ENCODE measurements around the gene ATP11A.

Gene ATP11A

DNA sequence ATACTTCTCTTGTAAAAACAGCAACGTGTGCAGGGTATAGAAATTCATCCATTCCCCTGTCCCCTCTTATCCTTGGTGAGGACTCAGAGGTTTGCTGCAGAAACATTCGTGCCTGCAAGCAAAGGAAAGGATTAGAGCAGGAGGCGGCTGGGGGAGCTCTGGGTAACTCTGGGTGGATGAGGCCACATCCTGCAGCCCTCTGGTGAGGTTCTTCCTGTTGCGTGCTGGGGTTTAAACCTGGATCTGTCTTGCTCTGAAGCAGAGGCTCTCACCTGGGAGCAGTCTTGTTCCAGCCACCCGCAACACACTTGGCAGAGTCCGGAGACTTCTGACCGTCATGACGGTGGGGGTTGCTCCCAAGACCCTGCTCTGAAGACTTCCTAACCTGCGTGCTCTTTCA is 69.2 kb downstream of the ATP11A start:
- no peak for DNase-seq (ENCODE audit: low spot score)

DNA sequence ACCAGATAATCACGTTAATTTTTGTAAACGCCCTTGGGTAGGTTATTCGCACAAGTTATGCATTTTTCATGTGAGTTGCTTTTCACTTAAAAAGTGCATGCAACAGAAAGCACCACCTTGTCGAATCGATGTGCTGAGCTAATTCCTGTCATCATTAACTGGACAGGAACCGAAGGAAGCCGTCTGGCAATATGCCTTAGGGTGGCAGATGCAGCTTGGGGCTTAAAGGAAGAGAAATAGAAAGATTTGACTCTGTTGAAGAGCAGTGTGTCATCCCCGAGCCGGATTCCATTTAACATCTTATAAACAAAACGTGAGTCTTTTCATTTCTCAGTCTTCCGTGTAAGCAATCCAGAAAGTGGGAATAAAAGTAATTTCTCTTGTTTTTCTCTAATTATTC is 70.0 kb downstream of the ATP11A start:
- DNase-seq (ENCODE audit: low spot score): no peak

DNA sequence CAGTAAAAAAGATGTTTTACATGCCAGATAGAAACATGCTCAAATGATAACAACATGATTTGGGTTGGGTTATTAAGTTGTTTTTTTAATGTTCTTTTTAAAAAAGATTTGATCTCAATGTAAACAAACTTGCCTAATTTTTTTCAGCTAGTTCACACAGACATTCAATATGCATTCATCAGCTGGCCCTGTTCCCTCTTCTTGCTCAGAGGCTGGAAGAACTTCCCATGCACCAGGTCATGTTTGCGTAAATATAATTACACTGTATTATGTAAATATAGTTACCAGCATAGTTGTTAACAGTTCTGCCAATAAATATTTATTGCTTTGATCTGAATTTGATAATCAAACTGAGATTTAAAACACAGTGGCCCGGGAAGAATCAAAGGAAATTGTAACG is 70.6 kb downstream of the ATP11A start:
- no peak for DNase-seq (ENCODE audit: low spot score)

DNA sequence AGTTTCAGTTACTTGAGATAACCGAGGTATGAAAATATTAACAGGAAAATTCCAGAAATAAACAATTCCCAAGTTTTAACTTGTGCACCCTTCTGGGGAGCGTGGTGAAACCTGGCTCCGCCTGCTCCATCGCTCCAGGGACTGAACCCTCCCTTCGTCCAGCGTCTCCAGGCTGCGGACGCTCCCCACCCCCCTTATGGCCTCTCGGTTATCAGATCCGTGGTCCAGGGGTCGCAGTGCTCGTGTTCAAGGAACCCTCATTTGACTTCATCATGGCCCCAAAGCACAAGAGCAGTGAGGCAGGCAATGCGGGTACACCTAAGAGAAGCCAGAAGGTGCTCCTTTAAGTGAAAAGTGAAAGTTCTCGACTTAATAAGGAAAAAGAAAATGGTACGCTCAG is 71.1 kb downstream of the ATP11A start:
- DNase-seq (ENCODE audit: low spot score): no peak

DNA sequence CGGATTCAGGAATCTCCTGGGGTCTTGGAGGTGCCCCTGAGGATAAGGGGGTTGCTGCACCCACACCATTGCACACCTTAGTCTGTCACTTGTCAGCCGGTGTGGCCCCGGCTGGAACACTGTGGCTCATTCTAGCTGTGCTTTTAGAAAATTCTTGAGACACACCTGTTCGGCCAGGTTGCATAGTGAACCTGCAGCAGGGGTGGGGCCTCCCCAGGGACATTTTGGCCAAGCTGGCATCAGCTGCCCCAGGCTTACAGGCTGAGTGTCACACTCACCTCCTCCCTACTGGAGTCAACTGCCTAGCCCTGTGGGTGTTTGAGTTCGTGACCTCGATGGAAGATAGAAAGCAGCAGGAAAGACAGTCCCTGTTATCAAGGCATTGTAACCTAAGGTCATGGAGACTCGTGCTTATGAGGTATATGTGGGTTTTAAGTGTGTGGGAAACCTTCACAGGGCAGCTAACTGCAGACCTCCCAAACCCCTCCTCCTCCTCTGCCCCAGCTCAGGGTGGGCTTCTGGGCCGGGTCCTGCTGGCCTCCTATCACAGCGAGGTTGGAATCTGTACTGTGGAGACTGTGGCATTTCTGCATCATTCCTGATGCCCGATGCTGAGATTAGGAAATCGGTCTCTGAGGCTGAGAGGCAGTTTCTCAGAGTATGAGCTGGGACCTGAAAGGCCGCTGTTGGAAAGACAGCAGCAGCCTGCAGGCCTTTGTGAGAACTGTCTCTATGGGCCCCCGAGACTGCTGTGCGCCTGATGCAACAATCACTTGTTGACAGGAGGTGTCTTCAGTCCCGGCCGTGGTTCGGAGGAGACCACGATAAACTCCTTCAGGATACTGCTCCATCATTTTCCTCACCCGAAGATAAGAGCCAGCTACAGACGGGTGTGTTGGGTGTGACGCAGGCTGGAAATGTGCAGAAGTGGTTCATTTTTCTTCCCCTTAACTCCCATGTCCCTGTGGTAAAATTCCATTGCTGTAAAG is 72.2 kb downstream of the ATP11A start:
- DNase-seq (ENCODE audit: low spot score): no peak

DNA sequence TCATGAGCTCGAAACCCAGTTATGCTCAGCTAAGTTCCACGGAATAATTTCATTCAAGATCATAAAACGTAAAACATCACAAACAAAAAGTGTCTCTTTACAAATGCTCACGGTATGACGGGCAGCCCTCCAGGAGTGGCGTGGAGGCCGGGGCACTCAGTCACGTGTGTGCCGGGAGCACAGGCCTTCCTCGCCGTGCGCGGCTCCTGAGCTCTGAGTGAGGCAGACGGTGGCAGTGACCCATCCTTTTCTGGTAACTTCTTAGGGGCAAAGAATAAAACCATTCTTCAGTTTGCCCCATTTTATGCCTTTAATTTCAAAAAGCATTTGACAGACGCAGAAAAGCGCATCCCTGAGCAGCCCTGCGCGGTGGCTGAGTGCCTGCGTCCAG is 72.8 kb downstream of the ATP11A start:
- DNase-seq (ENCODE audit: low spot score): no peak

DNA sequence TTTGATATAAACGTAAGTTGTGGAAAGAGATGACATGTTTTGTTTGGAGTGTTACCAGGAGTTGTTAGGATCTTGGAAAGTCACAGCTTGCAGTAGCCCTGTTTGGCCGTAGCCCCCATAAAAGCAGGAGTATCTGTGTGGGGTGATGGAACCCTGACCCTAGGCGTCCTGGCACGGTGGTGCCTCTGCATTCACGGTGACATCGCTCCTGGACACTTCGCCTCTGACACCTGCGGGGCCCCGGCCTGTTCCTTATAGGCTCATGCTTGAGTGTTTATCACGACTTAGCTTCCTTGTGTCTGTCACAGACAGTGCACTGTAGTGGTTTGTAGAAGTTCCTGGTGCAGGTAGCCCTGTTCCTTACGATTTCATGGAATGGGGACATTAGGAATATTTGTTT is 74.2 kb downstream of the ATP11A start:
- DNase-seq (ENCODE audit: low spot score): no peak

DNA sequence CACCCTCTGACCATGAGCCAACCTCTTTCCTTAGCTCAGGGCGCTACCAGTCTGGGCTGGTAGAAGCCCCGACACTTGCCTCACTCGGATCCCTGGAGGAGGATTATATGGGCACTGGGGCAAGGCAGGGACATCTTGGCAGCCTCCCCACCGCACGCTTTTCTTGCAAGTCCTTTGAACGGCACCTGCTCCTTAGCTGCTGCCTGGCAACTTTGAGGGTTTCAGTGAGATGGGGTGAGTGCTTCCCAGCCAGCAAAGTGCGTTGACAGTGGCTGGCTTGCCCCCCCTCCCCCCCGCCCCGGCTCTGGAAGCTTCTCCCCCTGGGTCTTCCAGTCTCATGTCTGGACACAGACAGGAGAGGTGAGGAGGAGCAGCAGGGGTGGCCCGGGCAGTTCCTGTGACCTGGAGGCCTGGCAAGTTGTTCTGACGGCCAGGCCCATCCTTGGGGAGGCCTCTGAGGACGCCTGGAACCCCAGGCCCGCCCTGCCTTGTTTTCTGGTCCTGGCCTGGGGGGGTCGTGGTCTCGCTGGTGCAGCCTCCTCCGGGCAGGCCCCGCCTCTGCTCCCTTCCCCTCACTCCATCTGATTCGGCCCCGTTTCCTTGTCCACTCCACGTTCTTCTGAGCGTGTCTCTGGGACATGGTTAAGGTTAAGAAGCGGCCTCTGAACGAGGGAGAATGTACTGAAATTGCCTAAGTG is 75.2 kb downstream of the ATP11A start:
- no peak for DNase-seq (ENCODE audit: low spot score)

DNA sequence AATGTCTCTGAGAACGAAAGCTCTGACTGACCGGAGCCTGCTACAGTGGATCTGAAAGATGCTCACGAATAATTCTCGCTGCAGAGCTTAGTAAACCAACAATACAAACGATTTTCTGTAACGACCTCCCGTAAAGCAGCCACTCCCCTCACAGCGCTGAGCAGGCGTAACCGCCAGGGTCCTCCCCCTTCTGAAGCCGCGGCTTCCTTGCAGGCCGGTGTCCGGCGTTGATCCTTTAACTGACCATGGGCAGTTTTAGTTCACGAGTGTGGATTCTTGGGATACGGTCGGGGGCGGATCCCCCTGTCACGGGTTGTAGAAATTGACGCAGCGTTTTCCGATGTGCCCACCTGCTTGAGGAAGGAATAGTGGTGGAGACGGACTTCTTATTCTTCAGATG is 75.9 kb downstream of the ATP11A start:
- DNase-seq (ENCODE audit: low spot score): no peak

DNA sequence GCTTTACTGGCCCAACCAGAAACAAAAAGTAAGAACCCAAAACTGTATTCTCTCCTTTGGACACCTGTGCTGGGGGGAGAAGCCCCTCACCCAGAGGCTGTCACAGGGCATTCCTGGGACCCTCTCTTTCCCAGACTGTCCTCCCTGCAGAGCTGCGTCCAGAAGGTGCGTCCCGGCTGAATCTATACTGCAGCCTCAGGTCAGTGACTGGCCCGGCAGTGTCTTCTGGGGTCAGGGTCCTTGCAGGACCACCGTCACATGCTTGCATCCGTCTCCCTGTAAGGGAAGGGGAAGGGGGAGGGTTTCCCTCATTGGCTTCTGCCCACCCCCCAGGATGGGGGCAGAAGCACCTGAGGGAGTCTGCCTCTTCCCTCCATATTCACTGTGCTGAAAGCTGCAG is 76.5 kb downstream of the ATP11A start:
- DNase-seq (ENCODE audit: low spot score): no peak

DNA sequence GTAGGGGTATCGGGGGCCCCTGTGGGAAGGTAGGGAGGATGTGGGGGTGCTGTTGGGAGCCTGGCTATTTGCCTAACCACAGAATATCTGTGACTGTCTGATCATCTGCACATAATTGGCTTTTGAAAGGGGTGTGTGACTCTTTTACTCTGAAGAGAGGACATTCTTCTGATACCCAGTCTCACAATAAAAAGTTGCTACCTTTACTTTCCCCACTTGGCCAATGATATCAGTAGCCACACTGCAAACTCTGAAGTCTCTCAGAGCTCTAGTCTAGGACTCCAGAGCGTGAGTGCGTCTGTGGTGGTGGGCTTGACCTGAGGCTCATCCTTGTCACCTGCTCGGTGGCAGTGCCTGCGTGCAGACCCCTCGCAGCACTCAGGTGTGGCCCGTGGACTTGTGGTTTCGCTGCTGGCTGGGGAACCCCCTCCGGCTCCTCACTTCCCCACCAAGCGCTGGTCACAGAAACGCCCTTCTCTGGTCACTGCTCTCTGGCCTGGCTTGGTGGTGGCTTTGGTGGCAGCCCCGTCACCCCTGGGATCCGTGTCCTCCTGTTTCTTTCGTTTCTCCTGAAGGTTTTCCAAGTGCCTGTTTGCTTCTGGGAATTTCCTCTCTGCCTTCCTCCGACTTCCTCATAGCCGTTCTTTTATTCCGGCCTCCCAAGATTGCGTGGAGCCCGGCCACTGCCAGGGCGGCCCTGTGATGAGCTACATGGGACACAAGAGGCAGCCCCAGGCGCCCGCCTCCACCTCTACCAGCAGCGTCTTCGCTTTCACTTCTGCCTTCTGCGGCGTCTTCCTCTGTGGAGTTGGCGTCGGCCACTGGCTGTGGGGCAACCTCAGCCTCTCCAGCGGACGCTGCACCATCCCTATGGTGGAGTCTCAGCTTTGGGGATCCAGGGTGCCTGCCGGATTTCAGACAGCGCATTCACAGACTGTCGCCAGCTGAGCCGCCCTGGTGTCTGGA is 78.0 kb downstream of the ATP11A start:
- no peak for DNase-seq (ENCODE audit: low spot score)

DNA sequence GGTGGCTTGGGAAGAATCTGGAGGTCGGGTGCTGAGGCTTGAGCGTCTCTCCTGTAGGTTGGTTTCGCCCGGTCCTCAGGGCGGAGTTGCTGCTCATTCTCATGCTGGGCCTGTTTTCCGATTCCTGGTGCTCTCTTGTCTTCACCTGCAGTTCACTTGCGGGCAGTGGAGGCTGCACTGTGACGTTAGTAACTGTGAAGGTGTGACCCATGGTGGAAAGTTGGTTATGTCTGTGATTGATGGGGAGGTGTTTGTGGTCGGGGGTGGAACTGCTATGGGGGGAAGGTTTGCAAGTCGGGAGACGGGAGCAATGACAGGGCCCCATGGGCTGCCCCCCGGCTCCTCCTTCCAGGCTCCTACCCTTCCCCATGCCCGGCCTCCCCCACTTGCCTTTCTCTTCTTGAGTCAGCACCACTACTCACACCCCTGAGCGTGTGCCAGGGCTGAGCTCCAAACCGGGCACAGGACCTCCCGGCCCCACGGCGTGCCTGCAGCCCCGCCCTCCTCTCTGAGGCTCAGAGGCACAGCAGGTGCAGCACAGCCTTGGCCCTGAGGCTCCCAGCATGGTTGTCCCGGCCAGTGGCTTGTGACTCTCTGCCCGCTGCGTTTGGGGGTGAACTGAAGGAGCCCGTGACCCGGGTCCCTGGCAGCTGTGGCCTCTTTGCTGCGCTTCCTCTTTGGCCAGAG is 79.1 kb downstream of the ATP11A start:
- no peak for DNase-seq (ENCODE audit: low spot score)

DNA sequence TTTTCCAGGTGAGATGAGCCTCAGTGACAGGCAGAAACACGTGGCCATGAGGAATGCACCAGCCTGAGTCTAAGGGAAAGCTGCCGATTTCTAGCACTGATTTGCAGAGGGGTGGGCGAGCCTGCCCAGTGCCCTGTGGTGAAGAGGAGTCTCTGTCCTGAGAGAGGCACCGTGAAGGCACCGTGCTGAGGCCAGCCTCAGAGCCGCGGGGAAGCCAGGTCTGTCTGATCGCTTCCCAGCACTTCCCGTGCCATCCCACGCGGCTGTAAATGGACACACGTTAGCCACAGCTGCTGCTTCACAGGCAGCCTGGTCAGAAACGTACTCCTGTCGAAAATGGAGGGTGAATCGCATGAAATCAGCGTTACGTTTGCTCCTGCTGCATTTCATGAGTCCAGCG is 79.8 kb downstream of the ATP11A start:
- DNase-seq (ENCODE audit: low spot score): no peak

DNA sequence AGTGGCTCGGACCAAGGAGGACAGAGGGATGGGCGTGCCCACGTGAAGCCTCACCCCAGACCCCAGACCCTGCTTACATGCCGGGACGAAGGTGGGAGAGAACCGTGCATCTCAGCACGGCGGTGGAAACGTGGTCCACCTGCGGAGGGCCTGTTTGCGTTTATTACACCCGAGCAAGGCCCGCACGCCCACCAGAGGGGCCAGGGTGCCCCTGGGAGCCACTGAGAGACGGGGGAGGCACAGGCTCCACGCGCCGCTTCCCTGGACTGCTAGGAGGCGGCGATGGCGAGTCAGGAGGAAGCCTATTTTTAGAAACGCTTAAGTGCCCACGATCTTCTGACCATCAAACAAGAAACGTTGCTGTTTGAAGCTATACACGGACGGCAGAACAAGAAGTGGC is 80.7 kb downstream of the ATP11A start:
- no peak for DNase-seq (ENCODE audit: low spot score)

DNA sequence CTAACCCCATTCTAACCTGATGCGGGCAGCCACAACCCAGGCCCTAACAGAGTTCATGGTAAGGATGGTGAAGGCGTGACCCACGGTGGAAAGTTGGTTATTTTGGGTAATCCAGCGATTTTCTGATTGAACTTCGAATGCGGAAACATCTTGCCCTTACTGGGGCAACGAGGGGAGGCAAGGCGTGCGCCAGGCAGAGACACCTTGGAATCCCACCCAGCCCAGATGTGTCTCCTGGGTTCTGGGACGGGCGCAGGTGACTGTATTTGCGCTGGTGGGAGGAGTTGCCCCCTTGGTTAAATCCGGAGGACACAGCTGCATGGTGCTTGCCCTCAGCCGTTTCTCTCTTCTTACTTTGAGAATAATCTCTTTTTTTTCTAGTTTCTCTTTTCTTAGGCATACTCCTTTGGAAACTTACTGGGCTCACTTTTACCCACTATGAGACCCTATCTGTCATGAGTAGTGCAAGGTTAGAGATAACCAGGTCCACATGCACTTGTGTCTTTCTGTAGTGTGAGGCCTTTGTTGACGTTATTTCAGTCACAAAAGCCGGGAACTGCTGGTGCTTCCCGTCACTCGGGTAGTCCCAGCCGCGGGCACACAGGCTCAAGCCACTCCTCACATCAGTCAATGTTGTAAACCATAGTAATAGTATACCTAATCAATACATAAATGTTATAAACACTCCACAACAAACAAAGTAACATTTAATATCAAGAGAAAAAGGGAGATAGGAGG is 81.5 kb downstream of the ATP11A start:
- DNase-seq (ENCODE audit: low spot score): no peak

DNA sequence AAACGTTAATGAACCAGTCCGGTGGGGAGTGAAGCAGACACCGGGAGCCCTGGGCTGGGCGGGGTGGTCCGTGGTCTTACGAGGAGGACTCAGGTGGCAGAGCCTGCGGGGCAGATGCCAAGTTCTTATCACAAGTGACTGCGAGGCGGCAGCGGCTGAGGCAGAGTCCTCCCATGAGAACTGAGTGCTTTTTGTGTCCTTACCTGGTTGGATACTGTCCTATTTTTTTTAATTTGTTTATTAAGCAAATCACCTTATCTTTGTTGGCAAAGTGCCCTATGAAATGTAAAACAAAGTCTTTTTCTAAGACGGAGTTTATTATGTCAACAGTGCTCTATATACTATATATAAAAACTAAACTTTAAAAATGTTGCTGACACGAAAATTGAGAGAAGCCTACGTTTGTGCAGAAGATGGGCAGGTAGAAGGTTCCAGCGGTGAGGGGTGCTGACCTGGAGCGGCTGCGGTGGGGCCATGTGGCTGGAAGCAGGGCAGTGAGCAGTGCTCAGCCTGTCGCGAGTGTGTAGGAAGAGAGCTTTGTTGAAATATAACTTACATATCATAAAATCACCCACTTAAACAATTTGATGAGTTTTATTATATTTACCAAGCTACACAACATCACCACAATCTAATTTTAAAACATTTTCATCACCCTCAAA is 82.2 kb downstream of the ATP11A start:
- no peak for DNase-seq (ENCODE audit: low spot score)

DNA sequence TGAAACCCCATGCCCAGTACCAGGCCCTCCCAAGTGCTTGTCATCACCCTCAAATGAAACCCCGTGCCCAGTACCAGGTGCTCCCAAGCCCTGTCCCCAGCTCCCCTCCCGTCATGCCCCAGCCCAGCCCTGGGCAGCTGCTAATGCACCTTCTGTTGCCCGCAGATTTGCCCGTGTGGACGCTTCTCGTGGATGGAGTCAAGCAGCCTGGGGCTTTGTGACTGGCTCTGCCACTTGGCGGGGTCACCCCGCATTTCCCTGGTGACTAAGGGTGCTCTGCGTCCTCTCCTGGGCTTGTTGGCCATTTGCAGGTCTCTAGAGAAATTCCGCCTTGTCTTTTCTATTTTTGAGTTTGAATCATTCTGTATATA is 82.7 kb downstream of the ATP11A start:
- no peak for DNase-seq (ENCODE audit: low spot score)

DNA sequence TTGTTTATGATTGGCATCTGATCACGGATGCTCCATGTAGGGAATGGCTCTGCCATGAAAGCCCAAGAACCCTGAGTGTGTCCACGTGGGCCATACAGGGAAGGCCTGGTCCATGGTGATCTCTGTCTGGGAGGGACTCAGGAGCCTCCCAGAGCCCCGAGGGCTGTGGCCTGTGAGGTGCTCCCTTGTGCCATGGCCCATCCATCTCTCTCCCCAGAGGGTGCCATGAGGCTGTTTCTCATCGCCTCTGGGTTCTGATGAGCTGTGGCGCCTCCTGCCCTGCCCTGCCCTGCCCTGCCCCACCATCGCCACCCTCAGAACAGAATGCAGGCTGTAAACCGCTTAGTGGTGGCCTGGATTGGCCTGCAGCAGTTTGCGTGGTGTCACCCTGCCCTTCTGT is 83.1 kb downstream of the ATP11A start:
- DNase-seq (ENCODE audit: low spot score): no peak

DNA sequence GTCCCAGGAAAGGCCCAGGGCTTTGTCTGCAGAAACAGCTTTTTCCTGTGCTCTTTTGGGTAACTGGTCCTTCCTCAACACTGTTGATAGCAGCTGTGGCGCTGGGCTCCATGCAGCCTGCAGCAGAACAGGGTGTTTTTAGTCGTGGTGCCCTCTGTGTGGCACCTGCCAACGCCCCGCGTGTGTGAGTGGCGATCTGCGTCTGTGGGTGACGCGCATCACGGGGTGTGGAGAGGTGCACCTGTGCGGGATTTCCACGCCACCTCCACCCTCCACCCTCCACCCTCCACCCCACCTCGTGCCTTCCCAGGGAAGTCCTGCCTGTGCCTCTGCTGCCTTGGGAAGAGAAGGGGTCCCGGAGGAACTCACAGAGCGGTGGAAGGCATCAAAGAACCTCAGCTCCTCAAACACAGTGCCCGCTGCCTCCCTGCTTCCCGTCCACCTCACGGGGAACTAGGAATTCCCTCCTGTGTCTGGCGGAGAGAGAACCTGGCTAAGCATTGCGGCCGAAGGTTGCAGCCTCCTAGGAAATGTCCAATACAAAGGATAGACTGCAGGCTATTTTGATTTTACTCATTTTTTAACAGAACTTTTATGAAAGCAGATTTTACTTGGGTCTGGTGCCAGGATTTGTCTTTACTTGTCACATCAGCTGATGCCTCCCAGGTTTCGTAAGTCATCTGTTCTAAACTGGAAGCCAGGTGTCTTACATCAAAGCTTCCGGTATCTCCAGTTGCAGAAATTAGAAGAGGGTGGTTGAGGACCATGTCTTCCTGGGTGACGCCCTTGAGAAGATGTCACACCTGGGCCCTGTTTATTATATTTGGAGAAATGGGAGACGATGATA is 84.0 kb downstream of the ATP11A start:
- no peak for DNase-seq (ENCODE audit: low spot score)
